HepG2 (cell line): ENCODE measurements around the gene SHANK2. TPM values are rescaled to one million over a fixed set of nuclear protein-coding genes. Genes with fewer than 3 reads are reported as not detected.

Source experiments
- ATAC-seq: fragments of 200-7000 bp; cut with Tn5 transposase; 3 replicates; pipeline ENCODE4 v1.9.1; 2020; ENCODE audit warnings: mild to moderate bottlenecking, moderate library complexity
- BruUV-seq: library from RNA; stranded (reverse); fragments of 400-500 nt; replicated peaks from 2 replicates; lab custom pipeline; 2021; lab: Mats Ljungman, UMichigan
- CTCF ChIA-PET: fragments of 300-600 bp; formaldehyde crosslinking; extraction: SDS; loops from one replicate; lab custom pipeline; 2021; ENCODE audit warnings: low total read pairs, inconsistent platforms, low intra/inter-chr PET ratio; lab: Yijun Ruan, JAX
- POLR2A ChIA-PET: fragments of 350-600 bp; sonication (Branson Sonifier 250); formaldehyde crosslinking; loops from one replicate; lab custom pipeline; 2020; ENCODE audit warnings: antibody characterized with exemption, inconsistent platforms; lab: Yijun Ruan, JAX
- DNase-seq: peaks from one replicate; pipeline ENCODE4 v3.0.0-alpha.2; 2015; ENCODE audit warnings: low spot score
- FAIRE-seq: peaks from 3 replicates; lab custom pipeline; 2011; peaks lifted over from hg19 to GRCh38; lab: Jason Lieb, UNC
- H2AFZ ChIP-seq: one replicate; pipeline ENCODE4 v1.6.1; 2011; ENCODE audit warnings: low read length, inconsistent platforms
- H3K27ac ChIP-seq: fragments of 300-600 bp; 3 replicates; pipeline ENCODE4 v1.8.0; 2011; ENCODE audit warnings: mixed run types, mild to moderate bottlenecking, mixed read lengths, low read length, inconsistent platforms; ENCODE audit not compliant: insufficient read depth; ENCODE audit errors: extremely low read length
- H3K27me3 ChIP-seq, 2 experiments: fragments of 200-600 bp in 1 of 2; 2 replicates in 1 of 2; 3 replicates in 1 of 2; pipeline versions ENCODE4 v1.6.0 to v1.8.0; 2011; ENCODE audit warnings: low read length in 2 of 2, mild to moderate bottlenecking in 2 of 2, moderate library complexity in 2 of 2, inconsistent platforms in 1 of 2; ENCODE audit not compliant: insufficient read depth in 2 of 2, control insufficient read depth in 1 of 2
- H3K36me3 ChIP-seq, 2 experiments: fragments of 200-600 bp in 1 of 2; replicated peaks in 1 of 2; 2 replicates in 1 of 2; 3 replicates in 1 of 2; pipeline versions ENCODE4 v1.5.1 to v1.8.0; 2011; ENCODE audit warnings: low read length in 2 of 2, inconsistent platforms in 1 of 2; ENCODE audit not compliant: insufficient read depth in 2 of 2, control insufficient read depth in 1 of 2
- H3K4me1 ChIP-seq: 2 replicates; pipeline ENCODE4 v1.5.1; 2012; ENCODE audit warnings: low read length, inconsistent platforms; ENCODE audit not compliant: insufficient read depth
- H3K4me2 ChIP-seq: 2 replicates; pipeline ENCODE4 v1.6.0; 2011; ENCODE audit warnings: low read depth, low read length, inconsistent platforms
- H3K4me3 ChIP-seq, 3 experiments: fragments of 200-600 bp in 1 of 3; sonication (generic), shearing (Covaris generic) in 1 of 3; replicated peaks in 1 of 3; 2 replicates each; pipeline ENCODE4 v1.5.1; 2011 to 2016; ENCODE audit warnings: low read length in 3 of 3, inconsistent platforms in 2 of 3, low read depth in 2 of 3, mild to moderate bottlenecking in 2 of 3, control low read depth in 1 of 3, mixed read lengths in 1 of 3; ENCODE audit not compliant: insufficient read depth in 1 of 3
- H3K79me2 ChIP-seq: one replicate; pipeline ENCODE4 v1.6.1; 2011; ENCODE audit warnings: low read length, inconsistent platforms; ENCODE audit not compliant: insufficient read depth
- H3K9ac ChIP-seq: 2 replicates; pipeline ENCODE4 v1.6.0; 2011; ENCODE audit warnings: mild to moderate bottlenecking, low read depth, low read length, inconsistent platforms; ENCODE audit not compliant: insufficient read depth
- H3K9me3 ChIP-seq: 2 replicates; pipeline ENCODE4 v1.5.1; 2012; ENCODE audit warnings: mild to moderate bottlenecking, low read length
- H4K20me1 ChIP-seq: 2 replicates; pipeline ENCODE4 v1.6.0; 2011; ENCODE audit warnings: inconsistent platforms, mild to moderate bottlenecking, low read length, moderate library complexity; ENCODE audit not compliant: insufficient read depth
- CREM ChIP-seq, 2 experiments: sonication (generic) in 1 of 2; formaldehyde crosslinking in 1 of 2; IDR thresholded peaks; 2 replicates each; pipeline versions ENCODE4 v1.4.0 to v1.6.1; 2016 to 2020; ENCODE audit warnings: antibody characterized with exemption in 1 of 2, mild to moderate bottlenecking in 1 of 2, missing genetic modification reagents in 1 of 2
- GPN1 ChIP-seq: sonication (generic); formaldehyde crosslinking; IDR thresholded peaks from 2 replicates; pipeline ENCODE4 v1.5.1; 2020; ENCODE audit warnings: missing genetic modification reagents, borderline replicate concordance
- MXD4 ChIP-seq: IDR thresholded peaks from 2 replicates; pipeline ENCODE4 v1.6.1; 2016; ENCODE audit warnings: mild to moderate bottlenecking, missing biosample characterization, missing genetic modification reagents
- PAF1 ChIP-seq: IDR thresholded peaks from 2 replicates; pipeline ENCODE4 v1.6.1; 2016; ENCODE audit warnings: missing genetic modification reagents, missing compliant biosample characterization
- SALL1 ChIP-seq: sonication (generic); formaldehyde crosslinking; IDR thresholded peaks from 2 replicates; pipeline ENCODE4 v1.8.0; 2022; ENCODE audit warnings: mild to moderate bottlenecking, missing genetic modification reagents
- TAF15 ChIP-seq: fragments of 200-400 bp; formaldehyde crosslinking; IDR thresholded peaks from one replicate; pipeline ENCODE4 v1.6.1; 2018; ENCODE audit warnings: mild to moderate bottlenecking, low read depth, low read length; ENCODE audit not compliant: poor library complexity, severe bottlenecking
- USF2 ChIP-seq, 2 experiments: sonication (generic) in 1 of 2; formaldehyde crosslinking in 1 of 2; IDR thresholded peaks; 2 replicates each; pipeline versions ENCODE4 v1.5.1 to v1.6.1; 2011 to 2020; ENCODE audit warnings: borderline replicate concordance in 1 of 2, low read depth in 1 of 2, low read length in 1 of 2, mild to moderate bottlenecking in 1 of 2, missing genetic modification reagents in 1 of 2, moderate library complexity in 1 of 2
- ZNF333 ChIP-seq: sonication (generic); formaldehyde crosslinking; IDR thresholded peaks from 2 replicates; pipeline ENCODE4 v1.4.0; 2020; ENCODE audit warnings: mild to moderate bottlenecking, missing genetic modification reagents, borderline replicate concordance
- ZNF577 ChIP-seq: sonication (generic); formaldehyde crosslinking; IDR thresholded peaks from 2 replicates; pipeline ENCODE4 v1.4.0; 2020; ENCODE audit warnings: mild to moderate bottlenecking, low read depth, missing genetic modification reagents, borderline replicate concordance
- ZNF800 ChIP-seq: sonication (generic); formaldehyde crosslinking; IDR thresholded peaks from 2 replicates; pipeline ENCODE4 v1.4.0; 2020; ENCODE audit warnings: missing genetic modification reagents
- ZSCAN30 ChIP-seq: sonication (generic); formaldehyde crosslinking; IDR thresholded peaks from 2 replicates; pipeline ENCODE4 v1.5.0; 2020; ENCODE audit warnings: mild to moderate bottlenecking, missing genetic modification reagents
- WGBS: methylation state at CpG from one replicate; pipeline ENCODE4 v1.1.6; 2017; ENCODE audit warnings: low lambda C conversion rate; 5-methylcytosine and 5-hydroxymethylcytosine counted together
- in situ Hi-C: cut with HindIII; loops from 2 replicates; pipeline ENCODE4 v1.10.0; 2017; ENCODE audit warnings: low pct_unique_long_range_greater_than_20kb; ENCODE audit not compliant: extremely low pct_ligation_motif_present
- intact Hi-C: fragments of 100-400 bp; cut with micrococcal nuclease; formaldehyde crosslinking; loops from one replicate; pipeline ENCODE4 v1.10.0; 2022; ENCODE audit not compliant: unreplicated experiment
- polyA plus RNA-seq, 8 experiments: library from polyadenylated mRNA; depleted of rRNA in 3 of 8; stranded (reverse) in 7 of 8; unstranded in 1 of 8; fragments of >200 nt; fragmentation: Illumina TruSeq in 4 of 8; extraction: Trizol in 4 of 8; gene quantifications; 2 replicates each; pipeline versions ENCODE4 v1.2.1 to v1.2.3, GENCODE V29; 2011 to 2016; ENCODE audit warnings: low read depth in 4 of 8, missing spikeins in 1 of 8, mixed read lengths in 1 of 8; ENCODE audit not compliant: insufficient read depth in 1 of 8
- total RNA-seq, 5 experiments: library from RNA; depleted of rRNA; stranded (reverse); fragments of >200 nt; fragmentation: Illumina TruSeq; extraction: Trizol; gene quantifications; 2 replicates each; pipeline ENCODE4 v1.2.3, GENCODE V29; 2016; ENCODE audit warnings: low read depth in 1 of 5

Gene SHANK2
- total and polyA plus RNA-seq, 2 of the 13 experiments (the other 11 are each of a cell fraction or from before 2014, with no cell fraction given): 10.2 to 13.0 TPM

GRCh38 chr11:71223081-71223405 is 29.3 kb downstream of the SHANK2 start:
- DNase-seq (no peak), ATAC-seq (no peak), FAIRE-seq (no peak)
- ChIA-PET POLR2A (no interaction called here), CTCF (no interaction called here)
- intact Hi-C loops: no loop called here
- WGBS: 97% methylated on average over 6 of the region's 11 CpGs
- Histone ChIP-seq H3K9ac (no peak overlapping the region), H3K4me3 (no peak overlapping the region), H2AFZ (no peak overlapping the region), H3K27me3 (no peaks in the 10 kb centered on the region), H4K20me1 (peaks cover 27% of the 10 kb centered on the region), H3K4me2 (no peak overlapping the region), H3K27ac (no peak overlapping the region), H3K9me3 (0 out of 2 replicates have a peak, but pooled peaks cover 6% of the 10 kb centered on the region), H3K4me1 (peaks cover 6% of the 10 kb centered on the region), H3K36me3 (peaks cover 26 to 64% of the 10 kb centered on the region in 2 experiments), H3K79me2 (peaks cover 59% of the 10 kb centered on the region)
- no TSS peak for BruUV-seq
- in situ Hi-C loops: no loop called here
- TF ChIP-seq ZNF333: no peak
- no peak for TF ChIP-seq USF2 (IDR thresholded peaks at IDR 0.05; ENCODE audit: low read depth, low read length)
- no peak for TF ChIP-seq USF2 (CRISPR knock-in tag; IDR thresholded peaks at IDR 0.05; ENCODE audit: borderline replicate concordance)
- TF ChIP-seq MXD4 (CRISPR knock-in tag): no peak
- no peak for TF ChIP-seq ZNF577 (CRISPR knock-in tag)
- no peak for TF ChIP-seq ZNF800 (CRISPR knock-in tag)
- no peak for TF ChIP-seq PAF1 (CRISPR knock-in tag)
- no peak for TF ChIP-seq TAF15
- TF ChIP-seq ZSCAN30: no peak
- TF ChIP-seq GPN1 (CRISPR knock-in tag): no peak
- no peak for TF ChIP-seq CREM (IDR thresholded peaks at IDR 0.05)
- TF ChIP-seq CREM (CRISPR knock-in tag; IDR thresholded peaks at IDR 0.05): no peak
- no peak for TF ChIP-seq SALL1 (CRISPR knock-in tag)
